ENCODE measurements around the gene TPRG1. TPM values are rescaled to one million over a fixed set of nuclear protein-coding genes. Genes with fewer than 3 reads are reported as not detected.

TPRG1 gene
- total and polyA plus RNA-seq, 2 of the 8 experiments (the other 6 are each of a cell fraction or from before 2014, with no cell fraction given) = 0.37 to 0.47 TPM

- ChIA-PET CTCF (ENCODE audit: partially characterized antibody) (interaction anchor here (0.6 to 1.7 kb wide), 3 partner anchors 10 to 45 kb away, joined by 3 to 8 read pairs (median 4); no protein-coding TSS in a partner anchor), POLR2A (ENCODE audit: partially characterized antibody) (no interaction called here)
- Histone ChIP-seq H4K20me1 (replicated peaks in 1 of 2; ENCODE audit: control insufficient read depth in 1 of 2, insufficient read depth in 2 of 2, low read length in 2 of 2) (no peaks in the 10 kb centered on the region), H2AK5ac (ENCODE audit: low read depth, low read length) (no peak overlapping the region), H4K8ac (ENCODE audit: extremely low read depth, insufficient read depth, low read length) (no peak overlapping the region), H3K9me3 (ENCODE audit: insufficient read depth in 2 of 2, low read depth in 1 of 2, low read length in 1 of 2) (peaks cover 5 to 14% of the 10 kb centered on the region in 2 experiments; a peak in 3 of 4 replicates), H3K4me2 (ENCODE audit: insufficient read depth in 1 of 2, low read depth in 2 of 2, low read length in 2 of 2) (no peak overlapping the region), H3K23ac (ENCODE audit: insufficient read length) (no peak overlapping the region), H3K56ac (replicated peaks; ENCODE audit: insufficient read length, low read depth, low read length) (no peak overlapping the region), H4K91ac (replicated peaks; ENCODE audit: insufficient read length, low read length) (no peak overlapping the region), H3K79me1 (ENCODE audit: low read depth, low read length) (no peaks in the 10 kb centered on the region), H2BK15ac (ENCODE audit: low read length) (no peak overlapping the region), H3K4ac (replicated peaks; ENCODE audit: insufficient read length, low read depth, low read length) (no peak overlapping the region), H2BK5ac (ENCODE audit: low read depth, low read length) (no peak overlapping the region), H2BK20ac (ENCODE audit: low read length) (no peak overlapping the region), H4K5ac (ENCODE audit: insufficient read length, low read depth, low read length) (no peak overlapping the region), H3K18ac (ENCODE audit: extremely low read depth, low read length) (no peak overlapping the region), H3K23me2 (ENCODE audit: low read depth, low read length) (no peaks in the 10 kb centered on the region), H2AFZ (ENCODE audit: low read length) (no peak overlapping the region), H3K79me2 (ENCODE audit: control insufficient read depth in 1 of 2, insufficient read depth in 2 of 2, low read length in 2 of 2) (no peaks in the 10 kb centered on the region), H3K4me3 (ENCODE audit: extremely low read depth in 1 of 4, insufficient read depth in 2 of 4, low read depth in 3 of 4, low read length in 4 of 4) (no peak overlapping the region), H3K4me1 (replicated peaks in 1 of 4; ENCODE audit: control insufficient read depth in 3 of 4, insufficient read depth in 4 of 4, low read length in 3 of 4) (no peaks in the 10 kb centered on the region), H3K27me3 (replicated peaks in 1 of 4; ENCODE audit: control insufficient read depth in 3 of 4, extremely low read depth in 1 of 4, insufficient read depth in 3 of 4, low read length in 3 of 4) (no peaks in the 10 kb centered on the region), H2BK120ac (replicated peaks; ENCODE audit: low read depth, low read length) (no peak overlapping the region), H3K9ac (replicated peaks in 1 of 4; ENCODE audit: extremely low read depth in 1 of 4, low read depth in 3 of 4, low read length in 3 of 4) (no peak overlapping the region), H2BK12ac (ENCODE audit: low read depth, low read length) (no peak overlapping the region), H3K36me3 (ENCODE audit: control insufficient read depth in 2 of 4, insufficient read depth in 4 of 4, low read length in 3 of 4) (no peaks in the 10 kb centered on the region), H3K14ac (ENCODE audit: insufficient read length) (no peak overlapping the region), H3K27ac (ENCODE audit: low read depth, low read length) (no peak overlapping the region)
- no peak for TF ChIP-seq CBX8 (IDR thresholded peaks at IDR 0.05; ENCODE audit: borderline replicate concordance, low read depth, low read length)
- TF ChIP-seq HDAC2 (IDR thresholded peaks at IDR 0.05; ENCODE audit: borderline replicate concordance in 1 of 2, low read depth in 2 of 2, low read length in 2 of 2) = no peak
- no peak for TF ChIP-seq YY1 (IDR thresholded peaks at IDR 0.05; ENCODE audit: low read depth, low read length)
- no peak for TF ChIP-seq HDAC6 (IDR thresholded peaks at IDR 0.05; ENCODE audit: low read depth, low read length)
- TF ChIP-seq BRCA1 (IDR thresholded peaks at IDR 0.05; ENCODE audit: low read depth, low read length) = no peak
- TF ChIP-seq KDM5A (IDR thresholded peaks at IDR 0.05; ENCODE audit: low read length) = no peak
- TF ChIP-seq POLR2AphosphoS5 (IDR thresholded peaks at IDR 0.05; ENCODE audit: low read depth, low read length) = no peak
- TF ChIP-seq, protein P1, sequence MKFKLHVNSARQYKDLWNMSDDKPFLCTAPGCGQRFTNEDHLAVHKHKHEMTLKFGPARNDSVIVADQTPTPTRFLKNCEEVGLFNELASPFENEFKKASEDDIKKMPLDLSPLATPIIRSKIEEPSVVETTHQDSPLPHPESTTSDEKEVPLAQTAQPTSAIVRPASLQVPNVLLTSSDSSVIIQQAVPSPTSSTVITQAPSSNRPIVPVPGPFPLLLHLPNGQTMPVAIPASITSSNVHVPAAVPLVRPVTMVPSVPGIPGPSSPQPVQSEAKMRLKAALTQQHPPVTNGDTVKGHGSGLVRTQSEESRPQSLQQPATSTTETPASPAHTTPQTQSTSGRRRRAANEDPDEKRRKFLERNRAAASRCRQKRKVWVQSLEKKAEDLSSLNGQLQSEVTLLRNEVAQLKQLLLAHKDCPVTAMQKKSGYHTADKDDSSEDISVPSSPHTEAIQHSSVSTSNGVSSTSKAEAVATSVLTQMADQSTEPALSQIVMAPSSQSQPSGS (IDR thresholded peaks at IDR 0.05; ENCODE audit: low read length) = no peak
- TF ChIP-seq SRF (IDR thresholded peaks at IDR 0.05; ENCODE audit: low read depth, low read length) = no peak
- TF ChIP-seq CHD1 (IDR thresholded peaks at IDR 0.05; ENCODE audit: low read depth, low read length) = no peak
- no peak for FAIRE-seq
- DNase-seq (ENCODE audit: low read depth in 1 of 2, low spot score in 2 of 2) = no peak
- 92% methylated on average over 7 of the region's 7 CpGs; no CpG with 5 or more reads in 1 of the 2 experiments for WGBS, 2 experiments (ENCODE audit: extremely low coverage in 1 of 2, insufficient coverage in 1 of 2, insufficient read length in 1 of 2, insufficient replicate concordance in 2 of 2, low coverage in 1 of 2, low lambda C conversion rate in 2 of 2, missing lambda C conversion rate in 1 of 2)
Observed at GRCh38 chr3:189184566-189184965, 12.8 kb downstream of the TPRG1 start.

All from H1 (cell line).